ENCODE data around the gene B4GALT2.

- TF ChIP-seq CTCF (IDR thresholded peaks at IDR 0.05) (no peak), POLR2A (IDR thresholded peaks at IDR 0.05) (no peak)
Measured at GRCh38 chr1:44038876-44039657, 60.1 kb downstream of the B4GALT2 start.

All from adrenal gland (tissue), 5 donors.